ENCODE data around the gene STX19. TPM values are rescaled to one million over a fixed set of nuclear protein-coding genes. Genes with fewer than 3 reads are reported as not detected.

The STX19 gene
- total RNA-seq, 1 experiment from 2014 or later: not detected

- H3K9me3 ChIP-seq (replicated peaks): no peaks in the 10 kb centered on the region
- no peak overlapping the region for H3K4me3 ChIP-seq
Measured at GRCh38 chr3:94009608-94010007, 18.8 kb downstream of the STX19 start.

GRCh38 chr3:94008253-94008652 lies 20.1 kb downstream of the STX19 start:
- Histone ChIP-seq H3K4me3 (no peak overlapping the region), H3K27me3 (replicated peaks) (no peaks in the 10 kb centered on the region), H3K4me1 (replicated peaks) (no peaks in the 10 kb centered on the region), H3K27ac (no peak overlapping the region), H3K9me3 (replicated peaks) (no peaks in the 10 kb centered on the region), H3K36me3 (no peaks in the 10 kb centered on the region)
- DNase-seq (ENCODE audit: low read depth in 1 of 2, low spot score in 2 of 2): no peak

More at GRCh38 chr3:94009608-94010007, 18.8 kb downstream of the STX19 start:
- H3K27me3 ChIP-seq (replicated peaks): no peaks in the 10 kb centered on the region
- H3K36me3 ChIP-seq: no peaks in the 10 kb centered on the region
- no peak for DNase-seq (ENCODE audit: low read depth in 1 of 2, low spot score in 2 of 2)
- no peak overlapping the region for H3K27ac ChIP-seq
- H3K4me1 ChIP-seq (replicated peaks): no peaks in the 10 kb centered on the region

GRCh38 chr3:94004301-94004910 lies 24.0 kb downstream of the STX19 start:
- no peak overlapping the region for H3K4me3 ChIP-seq
- no peak overlapping the region for H3K27ac ChIP-seq
- peak in 1 of 2 experiments; percentile 29 for DNase-seq (ENCODE audit: low read depth in 1 of 2, low spot score in 2 of 2)
- H3K9me3 ChIP-seq (replicated peaks): no peaks in the 10 kb centered on the region
- H3K36me3 ChIP-seq: no peaks in the 10 kb centered on the region
- no peaks in the 10 kb centered on the region for H3K27me3 ChIP-seq (replicated peaks)
- H3K4me1 ChIP-seq (replicated peaks): no peaks in the 10 kb centered on the region

- Histone ChIP-seq H3K9me3 (replicated peaks) (no peaks in the 10 kb centered on the region), H3K4me3 (no peak overlapping the region), H3K36me3 (no peaks in the 10 kb centered on the region), H3K4me1 (replicated peaks) (no peaks in the 10 kb centered on the region), H3K27ac (no peak overlapping the region), H3K27me3 (replicated peaks) (no peaks in the 10 kb centered on the region)
- DNase-seq (ENCODE audit: low read depth in 1 of 2, low spot score in 2 of 2): no peak
Measured at GRCh38 chr3:94001827-94002495, 26.4 kb downstream of the STX19 start.

- no peaks in the 10 kb centered on the region for H3K27me3 ChIP-seq (replicated peaks)
- H3K4me3 ChIP-seq: no peak overlapping the region
Measured at GRCh38 chr3:94001191-94001590, 27.2 kb downstream of the STX19 start.

GRCh38 chr3:93994056-93994455 lies 34.3 kb downstream of the STX19 start:
- no peak overlapping the region for H3K27ac ChIP-seq
- H3K4me1 ChIP-seq (replicated peaks): peaks cover 22% of the 10 kb centered on the region
- no peak for DNase-seq (ENCODE audit: low read depth in 1 of 2, low spot score in 2 of 2)

More at GRCh38 chr3:94001191-94001590, 27.2 kb downstream of the STX19 start:
- H3K9me3 ChIP-seq (replicated peaks): no peaks in the 10 kb centered on the region
- no peaks in the 10 kb centered on the region for H3K4me1 ChIP-seq (replicated peaks)
- no peak overlapping the region for H3K27ac ChIP-seq
- H3K36me3 ChIP-seq: no peaks in the 10 kb centered on the region
- no peak for DNase-seq (ENCODE audit: low read depth in 1 of 2, low spot score in 2 of 2)

GRCh38 chr3:93992207-93992606 lies 36.2 kb downstream of the STX19 start:
- peaks cover 34% of the 10 kb centered on the region for H3K4me1 ChIP-seq (replicated peaks)
- peak in 1 of 2 experiments; percentile 38 for DNase-seq (ENCODE audit: low read depth in 1 of 2, low spot score in 2 of 2)
- no peaks in the 10 kb centered on the region for H3K9me3 ChIP-seq (replicated peaks)
- H3K36me3 ChIP-seq: no peaks in the 10 kb centered on the region
- H3K4me3 ChIP-seq: no peak overlapping the region
- H3K27ac ChIP-seq: no peak overlapping the region; the same call in 1 of the 2 replicates
- no peaks in the 10 kb centered on the region for H3K27me3 ChIP-seq (replicated peaks)

More at GRCh38 chr3:93994056-93994455, 34.3 kb downstream of the STX19 start:
- Histone ChIP-seq H3K9me3 (replicated peaks) (no peaks in the 10 kb centered on the region), H3K36me3 (no peaks in the 10 kb centered on the region), H3K4me3 (no peak overlapping the region), H3K27me3 (replicated peaks) (no peaks in the 10 kb centered on the region)

- no peaks in the 10 kb centered on the region for H3K36me3 ChIP-seq
- peaks cover 34% of the 10 kb centered on the region for H3K4me1 ChIP-seq (replicated peaks)
- H3K27ac ChIP-seq: no peak overlapping the region
- no peak for DNase-seq (ENCODE audit: low read depth in 1 of 2, low spot score in 2 of 2)
- H3K9me3 ChIP-seq (replicated peaks): no peaks in the 10 kb centered on the region
- H3K4me3 ChIP-seq: no peak overlapping the region
- H3K27me3 ChIP-seq (replicated peaks): no peaks in the 10 kb centered on the region
Measured at GRCh38 chr3:93991631-93992030, 36.8 kb downstream of the STX19 start.

GRCh38 chr3:93989241-93989640 lies 39.2 kb downstream of the STX19 start:
- Histone ChIP-seq H3K9me3 (replicated peaks) (no peaks in the 10 kb centered on the region), H3K27me3 (replicated peaks) (no peaks in the 10 kb centered on the region), H3K4me3 (no peak overlapping the region), H3K36me3 (no peaks in the 10 kb centered on the region), H3K27ac (no peak overlapping the region), H3K4me1 (replicated peaks) (peaks cover 34% of the 10 kb centered on the region)
- DNase-seq (ENCODE audit: low read depth in 1 of 2, low spot score in 2 of 2): no peak

- no peak overlapping the region for H3K27ac ChIP-seq
Measured at GRCh38 chr3:93988764-93989163, 39.6 kb downstream of the STX19 start.

GRCh38 chr3:93988283-93988682 lies 40.1 kb downstream of the STX19 start:
- no peaks in the 10 kb centered on the region for H3K9me3 ChIP-seq (replicated peaks)
- H3K36me3 ChIP-seq: no peaks in the 10 kb centered on the region
- H3K4me1 ChIP-seq (replicated peaks): peaks cover 29% of the 10 kb centered on the region
- H3K27ac ChIP-seq: no peak overlapping the region
- no peaks in the 10 kb centered on the region for H3K27me3 ChIP-seq (replicated peaks)
- H3K4me3 ChIP-seq: no peak overlapping the region
- DNase-seq (ENCODE audit: low read depth in 1 of 2, low spot score in 2 of 2): peak in 1 of 2 experiments; percentile 62

More at GRCh38 chr3:93988764-93989163, 39.6 kb downstream of the STX19 start:
- Histone ChIP-seq H3K27me3 (replicated peaks) (no peaks in the 10 kb centered on the region), H3K4me3 (no peak overlapping the region), H3K36me3 (no peaks in the 10 kb centered on the region), H3K4me1 (replicated peaks) (peaks cover 30% of the 10 kb centered on the region), H3K9me3 (replicated peaks) (no peaks in the 10 kb centered on the region)
- DNase-seq (ENCODE audit: low read depth in 1 of 2, low spot score in 2 of 2): no peak

- no peaks in the 10 kb centered on the region for H3K27me3 ChIP-seq (replicated peaks)
- no peak for DNase-seq (ENCODE audit: low read depth in 1 of 2, low spot score in 2 of 2)
- H3K4me1 ChIP-seq (replicated peaks): peaks cover 18% of the 10 kb centered on the region
- no peak overlapping the region for H3K4me3 ChIP-seq
- H3K9me3 ChIP-seq (replicated peaks): no peaks in the 10 kb centered on the region
- H3K27ac ChIP-seq: no peak overlapping the region
- no peaks in the 10 kb centered on the region for H3K36me3 ChIP-seq
Measured at GRCh38 chr3:93984618-93985017, 43.8 kb downstream of the STX19 start.

- Histone ChIP-seq H3K4me1 (replicated peaks) (peaks cover 8% of the 10 kb centered on the region), H3K36me3 (no peaks in the 10 kb centered on the region), H3K27ac (no peak overlapping the region), H3K27me3 (replicated peaks) (no peaks in the 10 kb centered on the region), H3K4me3 (no peak overlapping the region), H3K9me3 (replicated peaks) (no peaks in the 10 kb centered on the region)
- DNase-seq (ENCODE audit: low read depth in 1 of 2, low spot score in 2 of 2): no peak
Measured at GRCh38 chr3:93983408-93983807, 45.0 kb downstream of the STX19 start.

GRCh38 chr3:93981649-93982048 lies 46.7 kb downstream of the STX19 start:
- H3K4me1 ChIP-seq (replicated peaks): peaks cover 3% of the 10 kb centered on the region; the same call in 1 of the 2 replicates
- no peaks in the 10 kb centered on the region for H3K9me3 ChIP-seq (replicated peaks)
- no peak for DNase-seq (ENCODE audit: low read depth in 1 of 2, low spot score in 2 of 2)
- no peak overlapping the region for H3K4me3 ChIP-seq
- H3K27ac ChIP-seq: no peak overlapping the region
- H3K36me3 ChIP-seq: no peaks in the 10 kb centered on the region
- no peaks in the 10 kb centered on the region for H3K27me3 ChIP-seq (replicated peaks)
